SK-N-SH (cell line): Measurements from ENCODE around the gene ASTN2. TPM values are rescaled to one million over a fixed set of nuclear protein-coding genes. Genes with fewer than 3 reads are reported as not detected.

Experiments used
- CTCF ChIA-PET: fragments of 300-600, 350-600 bp; formaldehyde crosslinking; extraction: SDS; loops from one replicate; lab custom pipeline; 2021; lab: Yijun Ruan, JAX
- POLR2A ChIA-PET: fragments of 350-600 bp; sonication (Branson Sonifier 250); formaldehyde crosslinking; extraction: SDS; loops from one replicate; lab custom pipeline; 2020; ENCODE audit warnings: antibody characterized with exemption, inconsistent platforms; lab: Yijun Ruan, JAX
- DNase-seq: peaks from one replicate; pipeline ENCODE4 v3.0.0; 2012
- H2AFZ ChIP-seq: fragments of 200-600 bp; sonication (generic); 2 replicates; pipeline ENCODE4 v1.8.1; 2016; ENCODE audit warnings: antibody characterized with exemption, mild to moderate bottlenecking, low read depth
- H3F3A ChIP-seq: fragments of 200-600 bp; sonication (generic); replicated peaks from 2 replicates; pipeline ENCODE3; 2016; ENCODE audit warnings: antibody characterized with exemption, mild to moderate bottlenecking; ENCODE audit not compliant: insufficient read depth
- H3K27ac ChIP-seq, 2 experiments: fragments of 200-500 bp in 1 of 2; fragments of 200-600 bp in 1 of 2; sonication (Bioruptor generic) in 1 of 2; sonication (generic), shearing (Covaris generic) in 1 of 2; 2 replicates each; pipeline versions ENCODE4 v1.5.1 to v1.6.1; 2014 to 2016; ENCODE audit warnings: low read depth in 2 of 2, inconsistent platforms in 1 of 2, low read length in 1 of 2, mild to moderate bottlenecking in 1 of 2, mixed read lengths in 1 of 2
- H3K27me3 ChIP-seq: fragments of 200-600 bp; sonication (generic), shearing (Covaris generic); 2 replicates; pipeline ENCODE4 v1.6.1; 2016; ENCODE audit warnings: mixed run types; ENCODE audit not compliant: insufficient read depth
- H3K36me3 ChIP-seq, 2 experiments: fragments of 200-500 bp in 1 of 2; fragments of 200-600 bp in 1 of 2; sonication (Bioruptor generic) in 1 of 2; sonication (generic) in 1 of 2; replicated peaks in 1 of 2; 2 replicates each; pipeline versions ENCODE3 to v1.5.1; 2014 to 2016; ENCODE audit warnings: low read length in 1 of 2, mild to moderate bottlenecking in 1 of 2; ENCODE audit not compliant: insufficient read depth in 2 of 2, control insufficient read depth in 1 of 2
- H3K4me1 ChIP-seq, 2 experiments: fragments of 200-500 bp in 1 of 2; fragments of 200-600 bp in 1 of 2; sonication (Bioruptor generic) in 1 of 2; sonication (generic), shearing (Covaris generic) in 1 of 2; 2 replicates each; pipeline versions ENCODE4 v1.5.1 to v1.6.1; 2014 to 2016; ENCODE audit warnings: low read depth in 1 of 2, low read length in 1 of 2, mixed run types in 1 of 2; ENCODE audit not compliant: insufficient read depth in 2 of 2, control insufficient read depth in 1 of 2
- H3K4me2 ChIP-seq: fragments of 200-600 bp; sonication (generic), shearing (Covaris generic); 2 replicates; pipeline ENCODE4 v1.6.1; 2017; ENCODE audit warnings: mixed run types
- H3K4me3 ChIP-seq, 2 experiments: fragments of 200-500 bp in 1 of 2; fragments of 200-600 bp in 1 of 2; sonication (Bioruptor generic) in 1 of 2; sonication (generic), shearing (Covaris generic) in 1 of 2; 2 replicates each; pipeline versions ENCODE4 v1.5.1 to v1.8.1; 2014 to 2016; ENCODE audit warnings: low read depth in 2 of 2, inconsistent platforms in 1 of 2, low read length in 1 of 2, mild to moderate bottlenecking in 1 of 2, mixed read lengths in 1 of 2, moderate library complexity in 1 of 2
- H3K79me2 ChIP-seq: fragments of 200-600 bp; sonication (generic); 2 replicates; pipeline ENCODE4 v1.8.1; 2017; ENCODE audit warnings: mild to moderate bottlenecking; ENCODE audit not compliant: insufficient read depth
- H3K9ac ChIP-seq: fragments of 200-600 bp; sonication (generic); 2 replicates; pipeline ENCODE4 v1.6.1; 2017; ENCODE audit warnings: mixed run types
- H3K9me2 ChIP-seq: fragments of 200-600 bp; sonication (generic); 2 replicates; pipeline ENCODE4 v1.6.1; 2017; ENCODE audit warnings: mixed run types
- H3K9me3 ChIP-seq: fragments of 200-600 bp; sonication (generic); 2 replicates; pipeline ENCODE4 v1.6.1; 2017; ENCODE audit warnings: mixed run types, mild to moderate bottlenecking, moderate library complexity
- H4K20me1 ChIP-seq: fragments of 200-600 bp; sonication (generic); 2 replicates; pipeline ENCODE4 v1.6.1; 2017; ENCODE audit warnings: mild to moderate bottlenecking, mixed run types; ENCODE audit not compliant: insufficient read depth
- EP300 ChIP-seq, 2 experiments: IDR thresholded peaks; 2 replicates each; pipeline versions ENCODE4 v1.4.0 to v1.6.1; 2012; ENCODE audit warnings: borderline replicate concordance in 1 of 2, low read depth in 1 of 2, low read length in 1 of 2
- FOXJ3 ChIP-seq: sonication (generic); formaldehyde crosslinking; IDR thresholded peaks from 2 replicates; pipeline ENCODE4 v1.5.1; 2020; ENCODE audit warnings: mild to moderate bottlenecking, missing genetic modification reagents
- FOXM1 ChIP-seq: IDR thresholded peaks from 2 replicates; pipeline ENCODE4 v1.4.0; 2012; ENCODE audit warnings: low read depth, mild to moderate bottlenecking
- GABPA ChIP-seq: IDR thresholded peaks from 2 replicates; pipeline ENCODE4 v1.4.0; 2012; ENCODE audit warnings: low read depth, mild to moderate bottlenecking
- GATA2 ChIP-seq: sonication (generic); formaldehyde crosslinking; IDR thresholded peaks from 2 replicates; pipeline ENCODE4 v1.5.0; 2020; ENCODE audit warnings: mild to moderate bottlenecking, missing genetic modification reagents
- MAX ChIP-seq: IDR thresholded peaks from 2 replicates; pipeline ENCODE4 v1.4.0; 2012; ENCODE audit warnings: low read depth
- POLR2AphosphoS5 ChIP-seq: IDR thresholded peaks from 2 replicates; pipeline ENCODE4 v1.6.1; 2012; ENCODE audit warnings: low read depth, low read length
- RAD21 ChIP-seq: IDR thresholded peaks from 2 replicates; pipeline ENCODE4 v1.6.1; 2012; ENCODE audit warnings: mild to moderate bottlenecking, low read length
- REST ChIP-seq: IDR thresholded peaks from 2 replicates; pipeline ENCODE4 v1.6.1; 2012; ENCODE audit warnings: mild to moderate bottlenecking, low read depth, low read length, moderate library complexity
- SIN3A ChIP-seq: IDR thresholded peaks from 2 replicates; pipeline ENCODE4 v1.6.1; 2012; ENCODE audit warnings: low read depth, mild to moderate bottlenecking, low read length, moderate library complexity, borderline replicate concordance
- SMC3 ChIP-seq: IDR thresholded peaks from 2 replicates; pipeline ENCODE4 v1.6.1; 2012; ENCODE audit warnings: low read depth, low read length, improper control_type of control experiment
- TAF1 ChIP-seq: IDR thresholded peaks from 2 replicates; pipeline ENCODE4 v1.6.1; 2012; ENCODE audit warnings: low read depth, mild to moderate bottlenecking, low read length, moderate library complexity, borderline replicate concordance
- USF2 ChIP-seq: fragments of 150-350 bp; IDR thresholded peaks from 2 replicates; pipeline ENCODE4 v1.6.1; 2017; ENCODE audit warnings: antibody characterized with exemption, low read length, low read depth, borderline replicate concordance
- WGBS: methylation state at CpG from one replicate; pipeline ENCODE4 v1.1.6; 2017; ENCODE audit warnings: low lambda C conversion rate; 5-methylcytosine and 5-hydroxymethylcytosine counted together
- polyA plus RNA-seq, 3 experiments: library from polyadenylated mRNA; depleted of rRNA; stranded (reverse); fragments of >200 nt; gene quantifications; 2 replicates each; pipeline ENCODE4 v1.2.3, GENCODE V29; 2012

The ASTN2 gene
- polyA plus RNA-seq, 1 of the 3 experiments (the other 2 are of a cell fraction) = 6.6 TPM

- TF ChIP-seq USF2 (no peak), GATA2 (CRISPR knock-in tag) (no peak), POLR2AphosphoS5 (no peak), MAX (no peak), REST (no peak), FOXM1 (no peak)
- TF ChIP-seq, all 33 proteins: peak for 0
Observed at GRCh38 chr9:117290306-117290840, 124.5 kb downstream of the ASTN2 start (continued).

- no peaks in the 10 kb centered on the region for H3K79me2 ChIP-seq
- no peaks in the 10 kb centered on the region for H4K20me1 ChIP-seq
- no peaks in the 10 kb centered on the region for H3K36me3 ChIP-seq
- H3K4me1 ChIP-seq = peaks cover 0 to 27% of the 10 kb centered on the region in 2 experiments; a peak in 2 of 4 replicates
- H3F3A ChIP-seq = no peaks in the 10 kb centered on the region
- no peak overlapping the region for H2AFZ ChIP-seq
- 43% methylated on average over 5 of the region's 5 CpGs for whole genome bisulfite sequencing
- H3K27me3 ChIP-seq = no peaks in the 10 kb centered on the region
- peak overlapping the region in 1 of 2 experiments; percentile 90; a peak in 2 of 4 replicates for H3K27ac ChIP-seq
- H3K9ac ChIP-seq = no peak overlapping the region
- CTCF ChIA-PET = interaction anchor here (0.6 kb wide), 1 partner anchor 1948 kb away, joined by 3 read pairs; no protein-coding TSS in a partner anchor
- POLR2A ChIA-PET = no interaction called here
- H3K9me2 ChIP-seq = no peaks in the 10 kb centered on the region
- H3K9me3 ChIP-seq = no peaks in the 10 kb centered on the region
- no peak overlapping the region for H3K4me2 ChIP-seq
- H3K4me3 ChIP-seq = no peak overlapping the region
- TF ChIP-seq SMC3 = no peak
- no peak for DNase-seq
Observed at GRCh38 chr9:117286245-117286644, 128.6 kb downstream of the ASTN2 start.

GRCh38 chr9:117284414-117284813, 130.4 kb downstream of the ASTN2 start:
- H3K79me2 ChIP-seq = no peaks in the 10 kb centered on the region
- H4K20me1 ChIP-seq = no peaks in the 10 kb centered on the region
- no peaks in the 10 kb centered on the region for H3K9me2 ChIP-seq
- no peaks in the 10 kb centered on the region for H3K36me3 ChIP-seq
- no peak overlapping the region for H2AFZ ChIP-seq
- H3K4me3 ChIP-seq = no peak overlapping the region
- TF ChIP-seq EP300 (IDR thresholded peaks at IDR 0.05; ENCODE audit: borderline replicate concordance in 1 of 2, low read depth in 1 of 2, low read length in 1 of 2) = peak in 1 of 2 experiments; percentile 70; a peak in 1 of 4 replicates
- no peak for TF ChIP-seq TAF1
- no peak for TF ChIP-seq SMC3
- peak; percentile 83 for TF ChIP-seq FOXJ3
- no peak for TF ChIP-seq SIN3A
- TF ChIP-seq RAD21 = peak; percentile 7; the same call in 1 of the 2 replicates
- TF ChIP-seq GABPA = no peak
- peak; percentile 48 for DNase-seq
- peaks cover 0 to 27% of the 10 kb centered on the region in 2 experiments; a peak in 2 of 4 replicates for H3K4me1 ChIP-seq
- 13% methylated on average over 1 of the region's 1 CpG for WGBS
- ChIA-PET POLR2A (interaction anchor here (1.3 to 1.4 kb wide), 2 partner anchors 16 to 119 kb away, joined by 4 to 5 read pairs; no protein-coding TSS in a partner anchor), CTCF (interaction anchor here (1.0 kb wide), 1 partner anchor 10 kb away, joined by 4 read pairs; no protein-coding TSS in a partner anchor)
- H3K27ac ChIP-seq = peak overlapping the region in 1 of 2 experiments; percentile 90; a peak in 2 of 4 replicates
- H3F3A ChIP-seq = no peaks in the 10 kb centered on the region
- H3K27me3 ChIP-seq = no peaks in the 10 kb centered on the region
- no peaks in the 10 kb centered on the region for H3K9me3 ChIP-seq
- no peak overlapping the region for H3K9ac ChIP-seq
- H3K4me2 ChIP-seq = no peak overlapping the region
